B cell (primary cell): ENCODE results near the gene TRIM15.

Experiments
- EZH2 ChIP-seq: IDR thresholded peaks from 2 replicates; pipeline ENCODE4 v1.6.1; 2012; ENCODE audit warnings: borderline replicate concordance, low read depth, mild to moderate bottlenecking, moderate library complexity, low read length; ENCODE audit not compliant: insufficient read depth, poor library complexity, severe bottlenecking
- TF ChIP-seq, protein P1 (sequence below): fragments of 200-600 bp; IDR thresholded peaks from one replicate; pipeline ENCODE4 v1.8.0; 2022; ENCODE audit warnings: antibody characterized with exemption, mild to moderate bottlenecking

- TF ChIP-seq EZH2 = no peak
- TF ChIP-seq, protein P1, sequence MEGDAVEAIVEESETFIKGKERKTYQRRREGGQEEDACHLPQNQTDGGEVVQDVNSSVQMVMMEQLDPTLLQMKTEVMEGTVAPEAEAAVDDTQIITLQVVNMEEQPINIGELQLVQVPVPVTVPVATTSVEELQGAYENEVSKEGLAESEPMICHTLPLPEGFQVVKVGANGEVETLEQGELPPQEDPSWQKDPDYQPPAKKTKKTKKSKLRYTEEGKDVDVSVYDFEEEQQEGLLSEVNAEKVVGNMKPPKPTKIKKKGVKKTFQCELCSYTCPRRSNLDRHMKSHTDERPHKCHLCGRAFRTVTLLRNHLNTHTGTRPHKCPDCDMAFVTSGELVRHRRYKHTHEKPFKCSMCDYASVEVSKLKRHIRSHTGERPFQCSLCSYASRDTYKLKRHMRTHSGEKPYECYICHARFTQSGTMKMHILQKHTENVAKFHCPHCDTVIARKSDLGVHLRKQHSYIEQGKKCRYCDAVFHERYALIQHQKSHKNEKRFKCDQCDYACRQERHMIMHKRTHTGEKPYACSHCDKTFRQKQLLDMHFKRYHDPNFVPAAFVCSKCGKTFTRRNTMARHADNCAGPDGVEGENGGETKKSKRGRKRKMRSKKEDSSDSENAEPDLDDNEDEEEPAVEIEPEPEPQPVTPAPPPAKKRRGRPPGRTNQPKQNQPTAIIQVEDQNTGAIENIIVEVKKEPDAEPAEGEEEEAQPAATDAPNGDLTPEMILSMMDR = no peak
Measured at GRCh38 chr6:30195951-30196350, 32.6 kb downstream of the TRIM15 start.
